Hindlimb muscle (tissue), 1 donor: ENCODE results near the gene LIN7C. TPM values are rescaled to one million over a fixed set of nuclear protein-coding genes. Genes with fewer than 3 reads are reported as not detected.
"Not testable (repeated sequence)": the region's sequence is repeated elsewhere in the genome, so short reads cannot be mapped to it uniquely, and the experiment has no call there.

ENCODE experiments used
- DNase-seq: peaks from one replicate; pipeline ENCODE4 v3.0.0-alpha.2; 2013
- polyA plus RNA-seq: library from polyadenylated mRNA; unstranded; fragments of 120-200 nt; gene quantifications from one replicate; pipeline ENCODE4 v1.2.1, GENCODE V29; 2013; ENCODE audit not compliant: insufficient read length

Gene LIN7C
- polyA plus RNA-seq, 1 donor: 11.2 TPM

DNA sequence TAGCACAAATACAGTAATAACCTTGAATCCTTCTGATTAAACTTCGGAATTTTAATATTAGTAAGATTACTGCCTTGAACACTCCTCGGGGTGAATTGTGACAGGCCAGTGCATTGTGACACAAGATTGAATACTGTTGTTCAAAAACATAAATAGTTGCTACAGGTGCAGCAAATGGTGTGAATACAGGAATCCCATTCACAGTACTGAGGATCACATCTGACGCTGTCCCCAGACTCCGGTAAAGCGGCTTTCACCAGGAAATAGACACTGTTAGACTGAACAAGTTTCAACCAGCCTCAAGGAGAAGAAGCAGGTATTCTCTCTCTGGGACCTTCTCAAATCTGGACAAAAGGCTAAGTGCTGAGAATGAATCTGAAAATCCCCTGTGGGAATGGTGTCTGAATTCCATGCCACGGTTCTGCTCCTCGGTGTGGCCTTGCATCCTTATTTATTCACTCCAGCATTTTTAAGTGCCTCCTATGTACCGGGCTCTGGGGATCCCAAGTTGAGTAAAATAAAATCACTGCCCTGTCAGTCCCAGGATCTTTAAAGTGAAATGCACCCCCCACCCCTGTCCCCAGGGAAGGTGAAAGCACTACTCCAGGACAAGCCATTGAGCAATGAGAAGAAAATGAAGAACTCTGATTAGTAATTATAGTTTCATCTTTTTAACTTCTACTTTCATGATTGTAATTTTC is 37.4 kb downstream of the LIN7C start:
- no peak for DNase-seq

GRCh38 chr11:27468209-27468994 is 38.2 kb downstream of the LIN7C start:
- DNase-seq: no peak

DNA sequence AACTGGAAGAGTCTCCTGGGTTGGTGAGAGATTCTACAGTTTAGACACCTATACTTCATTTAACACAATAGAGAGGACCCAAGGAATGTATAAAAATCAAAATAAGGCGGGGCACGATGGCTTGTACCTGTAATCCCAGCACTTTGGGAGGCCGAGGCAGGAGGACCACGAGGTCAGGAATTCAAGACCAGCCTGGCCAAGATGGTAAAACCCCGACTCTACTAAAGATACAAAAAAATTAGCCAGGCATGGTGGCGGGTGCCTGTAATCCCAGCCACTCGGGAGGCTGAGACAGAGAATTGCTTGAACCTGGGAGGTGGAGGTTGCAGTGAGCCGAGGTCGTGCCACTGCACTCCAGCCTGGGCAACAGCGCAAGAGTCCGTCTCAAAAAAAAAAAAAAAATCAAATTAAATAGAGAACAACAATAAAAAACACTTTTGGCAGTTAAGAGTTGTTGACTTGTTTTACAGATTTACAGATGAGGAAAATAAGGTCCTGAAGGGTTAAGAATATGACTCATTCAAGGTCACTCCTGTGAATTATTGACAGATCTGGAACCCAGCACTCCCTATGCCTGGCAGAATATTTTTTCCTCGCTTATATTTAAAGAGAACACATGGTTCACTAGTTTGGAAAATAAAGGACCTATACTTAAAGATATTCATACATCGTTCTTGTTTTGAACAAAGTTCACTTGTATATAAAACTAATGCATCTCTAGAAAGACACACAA is 39.2 kb downstream of the LIN7C start:
- DNase-seq: no peak

DNA sequence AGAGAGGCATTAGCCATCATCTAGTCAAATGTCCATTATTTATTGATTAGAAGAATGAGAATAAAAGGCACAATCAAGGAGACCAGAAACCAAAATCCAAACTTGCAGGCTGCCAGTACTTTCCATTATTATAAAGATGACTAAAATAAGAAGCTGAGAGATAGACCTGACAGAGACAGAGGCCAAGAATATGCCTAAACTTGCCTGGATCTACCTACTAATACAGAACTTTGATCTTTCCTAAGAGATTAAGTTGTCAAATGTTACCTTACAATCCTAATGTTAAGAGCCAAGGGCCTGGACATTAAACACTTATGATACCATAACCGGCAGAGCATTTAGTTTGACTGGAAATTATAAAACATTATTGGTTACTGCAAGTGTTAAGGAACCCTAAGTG is 40.2 kb downstream of the LIN7C start:
- no peak for DNase-seq

DNA sequence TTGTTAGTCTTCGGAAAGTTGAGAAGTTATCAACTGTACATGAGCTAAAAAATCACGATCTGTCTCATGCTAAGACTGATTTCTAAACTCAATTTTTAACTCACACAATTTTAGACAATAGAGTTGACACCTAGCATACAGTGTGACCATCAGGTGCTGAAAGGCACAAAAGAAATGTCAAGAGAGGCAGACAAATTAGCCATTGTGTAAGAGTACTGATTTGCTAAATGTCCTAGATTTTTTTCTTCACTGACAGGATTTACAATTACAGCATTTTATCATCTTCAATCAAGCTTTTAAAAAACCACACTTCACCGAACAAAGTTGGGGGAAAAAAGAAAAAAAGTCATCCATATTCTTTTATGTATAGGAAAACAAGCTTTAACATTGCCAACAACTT is 40.9 kb downstream of the LIN7C start:
- DNase-seq: no peak

DNA sequence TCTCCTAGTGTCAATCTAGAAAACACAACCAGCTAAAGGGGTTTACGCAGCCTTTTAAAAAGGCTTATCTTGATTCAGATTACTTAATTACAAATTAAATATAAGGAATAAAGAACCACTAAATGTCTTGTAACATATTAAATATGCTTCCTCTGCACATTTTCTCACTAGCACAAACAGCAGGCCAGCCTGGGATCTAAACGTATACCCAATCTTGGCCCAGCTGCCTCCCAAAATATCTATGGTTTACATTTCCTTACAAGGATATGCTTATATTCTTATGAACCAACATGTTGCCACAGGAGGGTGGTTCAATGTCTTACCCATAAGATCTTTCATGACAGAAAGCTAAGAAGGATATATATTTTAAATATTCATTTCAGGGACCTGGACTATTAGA is 41.7 kb downstream of the LIN7C start:
- DNase-seq: no peak

DNA sequence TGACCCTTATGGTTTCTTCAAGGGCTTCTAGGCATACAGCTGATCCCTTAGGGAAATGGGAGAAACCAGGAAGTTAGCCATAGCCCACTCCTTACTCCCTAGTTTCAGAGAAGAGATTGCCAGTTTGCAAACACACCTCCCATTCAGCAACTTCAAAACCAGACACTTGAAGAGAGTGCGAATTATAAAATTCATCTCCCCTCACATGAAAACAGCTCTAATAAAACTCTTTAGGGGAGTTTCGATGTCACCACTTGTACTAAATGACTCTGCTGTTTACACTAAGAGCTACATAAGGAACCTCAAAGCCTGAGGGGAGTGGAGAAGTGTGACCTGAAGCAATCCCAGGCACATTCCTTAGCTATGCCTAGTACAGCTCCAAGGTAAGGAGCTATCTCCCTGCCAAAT is 42.3 kb downstream of the LIN7C start:
- DNase-seq: no peak

DNA sequence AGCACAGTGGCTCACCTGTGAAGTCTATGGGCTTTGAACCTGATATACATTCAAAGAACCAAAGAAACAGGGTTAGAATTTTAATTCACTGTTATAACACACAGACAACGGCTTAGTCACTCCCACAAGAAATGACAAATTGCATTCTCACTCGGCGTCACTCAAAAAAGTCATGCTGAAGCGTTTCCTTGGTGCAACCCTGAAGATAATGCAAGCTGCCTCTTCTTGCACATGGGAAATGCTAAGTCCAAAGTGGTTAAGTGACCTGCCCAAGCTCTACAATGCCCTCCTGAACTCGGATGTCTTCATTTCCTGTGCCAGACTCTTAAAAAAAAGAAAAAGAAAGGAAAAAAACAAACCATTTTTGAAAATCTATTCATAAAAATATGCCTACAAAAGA is 44.0 kb downstream of the LIN7C start:
- DNase-seq: no peak

- DNase-seq: no peak
Measured at GRCh38 chr11:27460158-27460978, 46.2 kb downstream of the LIN7C start.

DNA sequence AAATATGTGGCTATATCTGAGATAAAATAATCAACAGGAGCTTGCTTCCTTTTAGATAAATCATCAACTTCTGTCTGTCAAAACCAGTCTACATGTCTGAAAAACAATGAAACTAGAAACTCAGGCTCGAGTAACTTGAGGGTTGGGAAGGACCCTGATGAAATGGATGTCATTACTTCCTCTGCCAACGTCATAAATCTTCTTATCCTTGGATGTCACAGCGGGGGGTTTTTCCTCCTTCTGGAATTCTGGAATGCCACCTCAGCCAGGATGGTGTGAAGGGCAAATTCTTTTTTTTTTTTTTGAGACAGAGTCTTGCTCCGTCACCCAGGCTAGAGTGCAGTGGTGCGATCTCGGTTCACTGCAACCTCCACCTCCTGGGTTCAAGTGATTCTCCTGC is 47.4 kb downstream of the LIN7C start:
- no peak for DNase-seq

DNA sequence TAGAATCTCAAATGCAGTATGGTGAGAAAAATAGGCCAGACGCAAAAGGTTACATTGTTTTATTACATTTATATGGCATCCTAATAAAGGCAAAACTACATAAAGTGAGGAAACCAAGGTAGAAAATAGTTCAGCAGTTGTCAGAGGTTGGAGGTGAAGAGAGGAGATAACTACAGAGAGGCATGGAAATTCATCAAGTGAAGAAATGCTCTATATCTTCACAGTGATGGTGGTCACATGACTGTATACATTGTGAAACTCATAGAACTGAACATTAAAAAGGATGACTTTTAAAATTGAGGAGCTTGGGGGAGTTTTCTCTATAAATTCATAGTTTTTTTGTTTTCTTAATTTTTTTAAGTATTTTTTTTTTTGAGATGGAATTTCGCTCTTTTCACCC is 48.4 kb downstream of the LIN7C start:
- DNase-seq: no peak

- DNase-seq: no peak
Measured at GRCh38 chr11:27456795-27457329, 49.7 kb downstream of the LIN7C start.

- no peak for DNase-seq
Measured at GRCh38 chr11:27456140-27456794, 50.3 kb downstream of the LIN7C start.

DNA sequence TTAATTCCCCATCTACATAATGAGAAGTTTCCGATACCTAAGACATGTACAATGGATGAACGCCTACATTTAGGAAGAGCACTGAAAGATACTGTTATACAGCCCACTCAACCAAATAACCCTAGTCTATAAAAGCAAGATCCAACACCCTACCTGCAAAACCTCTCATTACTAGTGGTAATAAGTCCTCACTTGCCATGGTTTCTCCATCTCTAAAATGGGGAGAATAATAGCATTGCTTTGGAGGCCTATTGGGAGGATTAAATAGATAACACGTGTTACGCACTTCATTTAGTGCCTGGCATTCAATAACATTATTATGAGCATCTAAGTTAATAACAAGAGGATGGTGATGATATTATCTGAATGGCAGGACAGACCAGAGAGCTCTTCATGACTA is 50.9 kb downstream of the LIN7C start:
- no peak for DNase-seq

DNA sequence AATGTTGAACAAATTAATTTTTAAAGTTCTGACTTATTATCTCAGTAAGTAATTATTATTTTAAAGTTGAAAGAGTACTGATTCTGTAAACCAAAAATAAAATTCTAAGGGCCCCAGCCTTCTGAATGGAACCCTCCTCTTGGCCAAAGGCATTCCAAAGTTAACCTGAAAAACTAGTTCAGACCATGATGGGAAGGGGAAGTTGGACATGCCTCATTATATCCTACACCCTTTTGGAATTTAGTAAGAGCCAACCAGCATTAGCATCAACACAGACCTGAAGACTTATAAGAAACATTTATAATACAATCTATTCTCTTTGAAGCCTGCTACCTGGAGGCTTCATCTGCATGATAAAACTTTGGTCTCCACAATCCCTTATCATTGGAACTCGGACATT is 52.9 kb downstream of the LIN7C start:
- no peak for DNase-seq

- DNase-seq: no peak
Measured at GRCh38 chr11:27452147-27452546, 54.4 kb downstream of the LIN7C start.

DNA sequence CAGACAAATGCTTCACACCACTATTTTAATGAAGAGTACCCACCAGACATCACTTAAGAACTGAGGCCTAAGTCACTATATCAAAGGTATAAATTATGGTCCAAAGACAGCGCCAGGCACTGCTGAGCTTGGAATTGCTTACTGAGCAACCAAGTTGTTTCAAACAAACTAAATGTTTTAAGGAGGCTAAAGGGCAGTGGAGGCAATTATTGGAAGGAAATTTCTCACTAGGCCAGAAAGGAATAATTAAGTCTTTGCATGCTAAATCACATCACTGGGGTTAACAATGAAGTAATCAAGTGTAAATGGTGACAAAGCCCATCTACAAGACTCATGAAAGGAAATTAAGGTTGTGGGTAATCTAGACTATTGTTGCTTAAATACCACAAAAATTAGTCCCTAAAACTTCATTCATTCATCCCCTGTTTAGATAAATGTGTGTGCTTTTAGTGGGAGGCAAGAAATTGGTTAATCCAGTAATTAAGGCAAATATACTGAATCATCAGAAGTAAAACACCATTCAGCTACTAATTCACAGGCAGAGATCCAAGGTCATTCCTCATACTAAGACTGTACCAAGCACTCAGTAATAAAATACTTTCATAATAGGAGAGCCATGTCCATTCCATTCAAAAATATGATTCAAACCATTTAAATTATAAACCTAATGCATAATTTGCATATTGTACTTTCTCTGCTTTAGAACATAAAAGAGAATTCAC is 55.2 kb downstream of the LIN7C start:
- no peak for DNase-seq

DNA sequence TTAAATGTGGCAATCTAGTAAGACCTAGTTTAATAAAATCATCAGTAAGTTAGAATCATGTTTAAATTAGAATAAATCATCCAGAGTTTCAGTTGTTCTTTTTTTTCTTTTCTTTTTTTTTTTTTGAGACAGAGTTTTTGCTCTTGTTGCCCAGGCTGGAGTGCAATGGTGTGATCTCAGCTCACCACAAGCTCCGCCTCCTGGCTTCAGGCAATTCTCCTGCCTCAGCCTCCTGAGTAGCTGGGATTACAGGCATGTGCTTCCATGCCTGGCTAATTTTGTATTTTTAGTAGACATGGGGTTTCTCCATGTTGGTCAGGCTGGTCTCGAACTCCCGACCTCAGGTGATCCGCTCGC is 58.4 kb downstream of the LIN7C start:
- DNase-seq: not testable (repeated sequence)

GRCh38 chr11:27447288-27448183 is 59.0 kb downstream of the LIN7C start:
- DNase-seq: no peak

- DNase-seq: no peak
Measured at GRCh38 chr11:27445625-27446024, 60.9 kb downstream of the LIN7C start.
